Umbilical cord (tissue), 2 donors: ENCODE data around the gene RALGPS1. TPM values are rescaled to one million over a fixed set of nuclear protein-coding genes. Genes with fewer than 3 reads are reported as not detected.
A peak's percentile ranks its signal among the peaks of the same experiment; 100 is the strongest.

Source experiments
- DNase-seq: peaks from one replicate; pipeline ENCODE4 v3.0.0-alpha.2; 2015; ENCODE audit warnings: low spot score
- total RNA-seq: library from RNA; depleted of rRNA; stranded (reverse); fragments of >200 nt; gene quantifications from one replicate; pipeline ENCODE4 v1.2.3, GENCODE V29; 2014; ENCODE audit warnings: low replicate concordance; ENCODE audit not compliant: insufficient read depth

Gene RALGPS1, protein sequence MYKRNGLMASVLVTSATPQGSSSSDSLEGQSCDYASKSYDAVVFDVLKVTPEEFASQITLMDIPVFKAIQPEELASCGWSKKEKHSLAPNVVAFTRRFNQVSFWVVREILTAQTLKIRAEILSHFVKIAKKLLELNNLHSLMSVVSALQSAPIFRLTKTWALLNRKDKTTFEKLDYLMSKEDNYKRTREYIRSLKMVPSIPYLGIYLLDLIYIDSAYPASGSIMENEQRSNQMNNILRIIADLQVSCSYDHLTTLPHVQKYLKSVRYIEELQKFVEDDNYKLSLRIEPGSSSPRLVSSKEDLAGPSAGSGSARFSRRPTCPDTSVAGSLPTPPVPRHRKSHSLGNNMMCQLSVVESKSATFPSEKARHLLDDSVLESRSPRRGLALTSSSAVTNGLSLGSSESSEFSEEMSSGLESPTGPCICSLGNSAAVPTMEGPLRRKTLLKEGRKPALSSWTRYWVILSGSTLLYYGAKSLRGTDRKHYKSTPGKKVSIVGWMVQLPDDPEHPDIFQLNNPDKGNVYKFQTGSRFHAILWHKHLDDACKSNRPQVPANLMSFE
- total RNA-seq: 2.9 TPM

DNA sequence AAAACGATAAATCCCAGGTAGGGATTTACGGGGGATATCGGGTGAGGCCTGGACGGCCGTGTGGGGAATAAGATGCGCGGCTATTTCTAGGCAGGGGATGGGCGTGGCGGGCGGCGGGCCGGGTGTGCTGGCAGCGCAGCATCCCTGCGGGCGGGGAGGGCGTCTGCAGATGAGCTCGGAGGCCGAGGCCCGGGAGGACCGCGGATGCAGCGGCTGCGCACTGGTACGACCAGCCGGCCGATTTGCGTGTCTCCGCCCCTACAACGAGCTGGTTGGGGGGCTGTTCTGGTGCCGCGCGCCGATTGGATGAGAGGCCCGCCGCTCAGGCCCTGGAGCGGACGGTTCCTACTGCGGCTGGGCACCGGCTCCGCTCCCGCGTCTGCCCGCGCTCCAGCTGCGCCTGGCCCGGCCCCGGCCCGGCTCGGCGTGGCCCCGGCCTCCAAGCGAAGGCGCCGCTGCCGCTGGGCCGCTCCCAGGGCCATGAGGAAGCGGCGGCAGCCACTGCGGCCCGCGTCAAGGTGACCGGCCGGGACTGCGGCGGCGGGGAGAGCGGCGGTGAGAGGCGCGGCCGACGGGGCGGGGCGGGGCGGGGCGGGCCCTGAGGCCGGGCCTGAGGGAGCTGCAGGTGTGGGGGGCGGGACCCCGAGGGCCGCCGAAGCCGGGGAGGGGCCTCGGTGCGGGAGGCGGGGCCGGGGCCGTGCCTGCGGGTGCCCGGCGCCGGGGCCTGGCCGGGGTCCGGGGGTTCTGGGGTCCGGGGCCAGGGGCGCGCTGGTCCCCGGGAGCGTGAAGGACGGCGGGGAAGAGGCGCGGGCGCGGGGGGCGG lies at the start of gene RALGPS1:
TSS of gene RALGPS1 (plus strand) at position 325 of the 823 bp plus-strand sequence. CDS start 47,508 bp downstream, outside the sequence.
- peak; percentile 98 for DNase-seq

DNA sequence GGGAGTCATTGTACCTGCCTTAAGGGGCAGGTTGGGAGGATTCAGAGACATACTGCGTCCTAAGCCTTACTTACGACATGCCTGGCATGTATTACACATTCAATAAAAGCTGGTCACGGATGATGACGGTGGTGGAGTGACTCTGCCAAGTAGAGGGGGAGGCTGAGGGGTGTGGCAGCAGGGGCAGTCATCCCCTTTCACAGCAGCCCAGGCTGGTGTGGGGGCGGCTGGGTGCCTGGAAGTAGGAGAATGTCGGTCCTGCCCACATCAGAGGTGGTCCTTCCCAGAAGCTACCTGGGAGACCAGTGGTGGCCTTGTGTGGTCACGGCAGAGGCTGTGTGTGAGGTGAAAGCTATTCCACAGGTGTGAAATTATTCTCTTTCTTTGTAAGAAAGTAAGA lies 45.2 kb upstream of the RALGPS1 start:
- no peak for DNase-seq

DNA sequence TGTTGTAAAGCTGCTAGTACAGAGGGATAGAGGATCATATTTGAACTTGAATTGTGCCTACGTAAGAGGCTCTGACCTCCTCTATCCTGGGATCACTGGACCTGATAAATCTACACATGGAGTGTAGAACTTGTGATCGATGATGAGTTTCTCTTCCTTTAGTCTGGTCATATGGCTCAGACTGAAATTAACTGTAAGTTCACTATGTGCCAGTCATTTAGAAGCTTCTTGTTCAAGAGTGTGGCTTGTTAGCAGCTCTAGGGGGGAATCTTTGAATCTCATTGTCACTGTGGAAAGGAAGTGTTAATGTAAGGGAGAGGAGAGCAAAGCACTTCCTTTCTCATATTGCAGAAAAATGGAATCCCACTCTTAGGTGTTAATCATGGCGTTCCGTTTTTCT lies 42.1 kb upstream of the RALGPS1 start:
- DNase-seq: no peak

DNA sequence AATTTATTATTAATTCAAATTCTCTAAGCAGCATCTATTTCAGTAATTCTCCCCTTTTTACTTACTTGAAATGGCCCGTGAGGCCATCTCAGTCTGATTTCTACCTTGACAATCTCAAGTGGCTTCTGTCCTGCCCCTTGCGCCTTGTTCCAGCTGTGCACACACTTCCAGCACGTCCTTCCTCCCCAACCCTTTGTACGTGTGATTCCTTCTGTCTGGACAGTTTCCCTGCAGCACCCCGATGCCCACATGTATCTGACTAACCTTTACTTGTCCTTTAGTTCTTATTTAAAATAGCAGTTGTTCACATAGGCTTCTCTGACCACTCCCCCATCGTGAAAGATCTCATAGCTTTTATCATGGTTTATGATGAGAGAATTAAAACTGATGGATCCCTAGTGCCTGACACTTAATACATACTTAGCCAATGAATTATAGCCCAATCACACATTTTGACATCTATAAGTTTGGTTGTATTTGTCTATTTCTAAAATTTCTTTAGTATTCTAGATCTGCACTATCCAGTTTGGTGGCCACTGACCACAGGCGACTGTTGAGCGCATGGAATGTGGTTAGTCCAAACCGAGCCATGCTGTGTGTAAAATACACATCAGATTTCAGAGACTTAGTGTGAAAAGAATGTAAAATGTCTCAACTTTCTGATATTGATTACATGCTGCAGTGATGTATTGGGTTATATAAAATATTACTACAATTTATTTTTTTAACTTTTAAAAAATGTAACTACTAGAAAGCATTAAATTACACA lies 39.9 kb upstream of the RALGPS1 start:
- DNase-seq: no peak

DNA sequence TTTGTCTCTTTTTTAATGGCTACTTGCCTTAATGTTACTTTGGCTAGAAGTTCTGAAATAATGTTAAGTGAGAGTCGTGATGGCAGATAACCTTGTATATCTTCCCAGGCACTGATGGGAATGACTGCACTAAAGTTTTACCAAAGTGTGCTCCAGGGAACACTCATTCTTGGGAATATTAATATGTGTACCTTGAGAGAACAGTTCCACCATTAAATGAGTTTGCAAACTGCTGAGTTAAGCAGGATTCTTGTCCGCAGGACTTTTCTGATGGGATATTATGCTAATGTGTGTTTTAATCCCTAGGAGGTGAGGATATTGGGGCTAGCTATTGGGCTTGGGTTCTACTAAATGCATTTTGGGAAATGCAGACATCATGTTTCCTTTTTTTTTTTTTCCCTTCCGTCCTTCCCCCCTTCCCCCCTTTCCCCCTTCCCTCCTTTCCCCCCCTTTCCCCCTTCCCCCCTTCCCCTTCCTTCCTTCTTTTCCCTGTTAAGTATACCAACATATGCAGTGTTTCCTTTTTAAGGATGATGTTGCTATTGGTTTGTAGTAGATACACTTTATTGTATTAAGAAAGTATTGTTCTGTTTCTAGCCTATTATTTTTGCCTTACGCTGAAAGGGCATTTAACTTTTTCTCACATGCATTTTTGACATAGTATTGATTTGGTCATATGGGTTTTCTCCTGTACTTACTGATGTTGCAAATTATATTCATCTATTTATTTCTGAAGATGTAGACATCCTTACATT lies 38.6 kb upstream of the RALGPS1 start:
- DNase-seq: no peak

DNA sequence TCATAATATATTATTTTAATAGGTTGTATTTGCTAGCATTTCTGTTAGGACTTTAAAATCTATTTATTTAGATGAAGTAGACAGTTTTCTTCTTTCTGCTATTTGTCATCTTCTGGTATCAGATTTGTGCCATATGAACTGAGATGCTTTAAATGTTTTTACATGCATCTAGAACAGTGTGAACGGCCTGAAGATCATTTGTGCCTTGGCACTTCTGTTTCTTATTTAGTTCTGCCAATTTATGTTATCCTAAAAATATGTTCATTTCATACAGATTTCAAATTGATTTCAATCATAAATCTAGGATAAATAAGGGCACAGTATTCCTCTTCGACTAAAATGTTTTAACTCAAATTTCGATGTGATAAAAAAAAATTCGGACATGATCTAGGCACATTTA lies 38.1 kb upstream of the RALGPS1 start:
- DNase-seq: no peak

DNA sequence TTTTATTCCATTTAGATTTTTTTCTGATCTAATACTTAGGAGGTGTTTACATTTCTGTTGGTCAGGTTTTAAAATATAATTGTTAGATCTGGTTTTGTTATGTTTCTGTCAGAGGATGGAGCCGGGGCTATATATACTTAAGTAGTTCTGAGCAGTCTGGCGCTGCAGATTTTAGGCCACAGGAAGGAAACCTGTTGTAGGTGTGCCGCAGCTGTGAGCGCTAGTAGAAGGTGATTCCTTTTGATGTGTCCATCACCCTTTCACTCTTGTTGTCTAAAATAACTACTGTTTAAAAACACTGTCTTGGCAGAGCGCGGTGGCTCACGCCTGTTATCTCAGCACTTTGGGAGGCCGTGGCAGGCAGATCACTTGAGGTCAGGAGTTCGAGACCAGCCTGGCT lies 37.2 kb upstream of the RALGPS1 start:
- DNase-seq: no peak

DNA sequence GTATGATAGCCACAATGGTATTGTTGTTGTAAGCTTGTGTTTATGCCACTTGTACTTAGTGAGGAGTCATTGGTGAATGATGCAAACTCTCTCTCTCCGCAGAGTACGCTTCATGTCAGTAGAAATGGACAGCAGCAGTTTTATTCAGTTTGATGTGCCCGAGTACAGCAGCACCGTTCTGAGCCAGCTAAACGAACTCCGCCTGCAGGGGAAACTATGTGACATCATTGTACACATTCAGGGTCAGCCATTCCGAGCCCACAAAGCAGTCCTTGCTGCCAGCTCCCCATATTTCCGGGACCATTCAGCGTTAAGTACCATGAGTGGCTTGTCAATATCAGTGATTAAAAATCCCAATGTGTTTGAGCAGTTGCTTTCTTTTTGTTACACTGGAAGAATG lies 35.3 kb upstream of the RALGPS1 start:
- no peak for DNase-seq

DNA sequence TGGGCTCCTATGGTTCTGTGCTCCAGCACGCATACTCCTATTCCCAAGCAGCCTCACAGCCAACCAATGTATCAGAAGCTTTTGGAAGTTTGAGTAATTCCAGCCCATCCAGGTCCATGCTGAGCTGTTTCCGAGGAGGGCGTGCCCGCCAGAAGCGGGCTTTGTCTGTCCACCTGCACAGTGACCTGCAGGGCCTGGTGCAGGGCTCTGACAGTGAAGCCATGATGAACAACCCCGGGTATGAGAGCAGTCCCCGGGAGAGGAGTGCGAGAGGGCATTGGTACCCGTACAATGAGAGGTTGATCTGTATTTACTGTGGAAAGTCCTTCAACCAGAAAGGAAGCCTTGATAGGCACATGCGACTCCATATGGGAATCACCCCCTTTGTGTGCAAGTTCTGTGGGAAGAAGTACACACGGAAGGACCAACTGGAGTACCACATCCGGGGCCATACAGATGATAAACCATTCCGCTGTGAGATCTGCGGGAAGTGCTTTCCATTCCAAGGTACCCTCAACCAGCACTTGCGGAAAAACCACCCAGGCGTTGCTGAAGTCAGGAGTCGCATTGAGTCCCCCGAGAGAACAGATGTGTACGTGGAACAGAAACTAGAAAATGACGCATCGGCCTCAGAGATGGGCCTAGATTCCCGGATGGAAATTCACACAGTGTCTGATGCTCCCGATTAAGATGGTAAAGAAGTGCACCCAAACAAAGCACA lies 34.2 kb upstream of the RALGPS1 start:
- DNase-seq: no peak

DNA sequence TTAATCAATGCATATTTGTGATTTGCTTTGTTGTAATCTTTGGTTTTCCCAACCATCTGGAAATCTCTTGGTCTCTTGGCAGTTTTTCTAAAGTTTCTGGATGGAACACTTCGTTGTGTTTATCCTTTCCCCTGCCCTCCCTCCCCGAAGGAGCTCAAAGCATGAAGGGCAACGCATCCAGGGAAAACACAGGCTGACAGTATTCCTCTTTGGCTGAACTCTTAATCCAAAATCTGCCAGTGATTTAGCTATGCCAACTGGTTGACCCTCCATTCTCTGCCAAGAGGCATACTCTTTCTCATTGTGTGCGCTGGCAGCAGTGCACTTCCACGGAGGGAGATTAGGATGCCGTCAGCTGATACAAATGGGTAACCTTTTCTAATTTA lies 33.6 kb upstream of the RALGPS1 start:
- no peak for DNase-seq

DNA sequence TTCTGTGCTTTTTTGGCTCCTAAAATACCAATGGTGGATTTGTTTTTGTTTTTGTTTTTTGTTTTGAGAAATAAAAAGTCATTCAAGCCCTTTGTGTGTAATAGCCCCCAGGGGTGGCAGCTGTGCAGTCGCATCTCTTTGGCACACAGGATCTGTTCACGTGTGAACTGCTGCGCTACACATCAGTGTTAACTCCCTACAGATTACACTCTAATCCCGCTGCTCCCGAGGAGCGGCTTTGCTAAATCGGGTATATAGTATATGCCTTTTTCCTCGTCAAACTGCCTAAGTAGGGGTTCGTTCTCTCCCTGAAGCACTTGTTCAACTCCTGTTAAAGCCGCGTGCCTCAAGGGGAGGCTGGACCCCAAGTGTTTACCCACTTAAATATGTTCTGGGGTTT lies 31.8 kb upstream of the RALGPS1 start:
- no peak for DNase-seq

DNA sequence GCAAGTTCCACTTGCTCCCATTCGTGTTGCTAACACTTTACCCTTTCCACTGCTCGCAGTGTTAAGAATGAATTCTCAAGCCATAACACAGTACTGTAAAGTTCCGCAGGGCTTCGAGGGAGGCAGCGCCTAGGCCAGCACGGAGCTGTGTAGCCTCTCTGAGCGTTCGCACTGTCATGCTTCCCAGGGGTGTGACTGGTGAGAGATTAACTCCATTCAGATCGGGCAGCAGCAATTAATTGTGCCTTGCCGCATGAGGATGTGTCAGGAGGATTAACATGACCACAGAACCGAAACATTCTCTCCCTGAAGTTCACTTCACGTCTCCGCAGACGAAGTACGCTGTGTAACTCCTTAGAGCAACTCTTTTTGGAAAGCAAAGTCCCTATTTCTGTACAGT lies 30.9 kb upstream of the RALGPS1 start:
- no peak for DNase-seq

DNA sequence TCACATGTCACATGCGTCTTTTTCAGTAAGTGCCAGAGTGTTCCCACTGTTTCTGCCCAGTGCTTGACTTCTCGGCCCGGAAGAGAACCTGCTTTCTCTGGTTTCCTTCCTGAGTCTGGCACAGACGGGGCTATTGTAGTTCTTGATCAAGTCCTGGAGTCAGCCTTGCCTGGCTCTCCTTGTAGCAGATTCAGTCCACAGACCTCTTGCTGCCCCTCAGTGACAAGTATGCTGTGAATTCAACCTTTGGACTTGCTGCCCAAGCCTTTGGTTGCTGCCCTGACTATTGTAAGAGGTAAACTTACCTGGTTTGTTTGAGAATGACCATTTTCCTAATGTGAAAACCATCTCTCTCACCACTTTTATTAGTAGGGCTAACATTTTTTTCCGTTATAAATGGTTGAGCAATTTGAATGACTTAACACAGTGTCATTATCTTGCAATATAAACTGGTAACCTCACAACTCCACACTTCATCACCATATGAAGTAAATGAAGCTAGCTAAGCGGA lies 29.4 kb upstream of the RALGPS1 start:
- no peak for DNase-seq

DNA sequence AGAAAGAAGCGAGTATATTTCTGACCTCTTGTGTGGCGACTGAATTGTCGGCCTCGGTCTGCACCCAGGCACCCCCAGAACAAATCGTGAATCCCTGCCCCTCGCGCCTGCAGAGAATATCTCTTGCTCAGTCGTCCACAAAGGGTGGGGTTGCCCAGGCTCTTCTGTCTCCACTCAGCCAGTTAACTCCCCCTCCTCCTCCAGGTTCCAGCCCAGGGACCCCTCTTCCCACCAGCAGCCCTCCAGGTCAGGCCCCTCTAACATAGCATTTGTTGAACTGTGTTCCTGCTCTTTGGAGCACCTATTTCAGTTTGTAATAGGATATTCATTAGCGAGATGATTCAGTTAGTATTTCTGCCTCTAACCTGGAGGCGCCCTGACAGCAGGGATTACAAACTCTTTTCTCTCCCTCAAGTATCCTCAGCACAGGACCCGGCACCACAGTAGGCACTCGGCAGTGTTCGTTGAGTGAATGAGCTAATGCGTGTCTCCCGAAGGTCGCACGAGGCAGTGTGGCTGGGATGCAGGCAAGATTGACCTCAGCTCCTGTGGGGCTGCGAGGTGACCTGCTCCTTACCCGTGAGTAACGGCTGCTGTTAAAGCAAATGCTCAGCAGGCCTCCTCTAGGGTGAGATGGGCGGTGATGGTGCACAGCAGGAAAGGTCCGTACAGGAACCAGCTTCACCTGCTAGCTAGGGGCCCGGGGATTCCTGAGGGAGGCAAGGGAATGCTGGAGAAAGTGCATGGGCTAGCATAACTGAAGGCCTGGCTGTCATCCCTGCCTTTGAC lies 28.4 kb upstream of the RALGPS1 start:
- DNase-seq: no peak

DNA sequence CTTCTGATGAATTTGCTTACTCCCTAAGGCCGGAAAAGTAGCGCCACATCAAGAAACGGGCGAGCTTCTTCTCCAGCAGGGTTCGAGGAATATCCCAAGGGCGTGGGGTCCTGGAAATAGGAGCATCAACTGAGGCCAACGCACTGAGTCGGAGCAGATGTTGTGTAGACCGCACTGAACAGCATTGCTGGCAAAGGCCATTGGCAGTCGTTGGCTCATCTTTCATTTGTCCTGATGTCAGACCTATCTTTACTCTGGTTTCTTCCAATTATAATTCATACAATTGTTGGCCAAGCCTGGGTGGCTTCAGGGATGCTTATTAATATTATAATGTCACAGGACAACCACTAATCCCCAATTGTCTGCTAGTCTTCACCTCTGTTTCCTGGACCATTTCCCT lies 27.7 kb upstream of the RALGPS1 start:
- no peak for DNase-seq

DNA sequence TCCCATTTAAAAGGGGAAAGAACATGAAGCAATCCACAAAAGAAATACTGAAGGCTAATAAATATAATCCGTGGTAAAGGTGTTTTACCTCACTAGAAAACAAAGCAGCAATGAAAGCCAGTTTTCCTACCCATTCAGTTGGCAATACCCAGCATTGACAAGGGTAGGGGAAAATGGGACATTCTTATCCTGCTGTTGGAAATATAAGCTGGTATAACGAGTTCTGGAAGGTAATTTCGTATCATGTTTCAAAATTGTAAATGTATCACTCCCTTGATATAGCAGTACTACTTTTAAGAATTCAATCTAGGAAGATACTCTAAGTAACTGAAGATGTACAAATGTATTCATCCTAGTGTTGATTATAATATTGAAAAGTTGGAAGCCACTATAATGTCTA lies 22.9 kb upstream of the RALGPS1 start:
- DNase-seq: no peak

DNA sequence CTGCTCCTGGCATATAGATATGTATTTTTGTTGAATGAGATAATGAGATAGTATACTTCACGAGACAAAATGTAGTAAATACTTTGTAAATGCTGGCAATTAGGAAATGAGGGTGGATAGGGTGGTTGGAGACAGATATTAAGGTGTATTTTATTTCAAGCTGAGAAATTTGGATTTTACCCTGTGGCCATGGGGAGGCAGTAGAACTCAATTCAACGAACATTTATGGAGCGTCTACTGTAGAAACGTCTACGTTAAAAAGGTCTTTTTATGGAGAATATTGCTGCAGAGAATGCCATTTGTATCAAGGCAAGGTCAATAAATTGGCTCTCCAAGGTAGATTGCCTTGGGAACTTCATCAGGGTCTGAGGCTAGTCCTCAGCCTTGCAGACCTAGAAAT lies 21.5 kb upstream of the RALGPS1 start:
- no peak for DNase-seq

DNA sequence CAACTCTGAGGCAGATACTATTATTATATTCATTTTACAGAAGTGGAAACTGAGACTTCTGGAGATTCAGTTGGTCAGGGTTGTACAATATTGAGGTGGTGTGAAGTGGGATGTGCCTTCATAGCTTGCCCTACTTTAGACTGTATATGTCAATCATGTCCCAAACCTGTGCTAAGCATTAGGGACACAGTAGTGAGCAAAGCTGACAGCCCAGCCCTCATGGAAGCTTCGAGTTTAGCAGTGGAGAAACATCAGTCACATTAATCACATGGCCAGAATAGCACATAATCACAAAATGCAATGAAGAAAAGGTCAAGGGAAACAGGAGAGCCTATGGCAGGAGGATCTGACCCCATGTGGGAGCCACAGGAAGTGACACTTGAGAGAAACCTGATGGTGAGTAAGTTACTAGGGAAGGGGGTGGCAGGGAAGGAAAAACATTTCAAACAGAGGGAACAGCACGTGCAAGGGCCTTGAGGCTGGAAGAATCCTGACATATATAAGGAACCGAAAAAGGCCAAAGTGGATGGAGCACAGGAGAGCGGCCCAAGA lies 20.5 kb upstream of the RALGPS1 start:
- DNase-seq: no peak

DNA sequence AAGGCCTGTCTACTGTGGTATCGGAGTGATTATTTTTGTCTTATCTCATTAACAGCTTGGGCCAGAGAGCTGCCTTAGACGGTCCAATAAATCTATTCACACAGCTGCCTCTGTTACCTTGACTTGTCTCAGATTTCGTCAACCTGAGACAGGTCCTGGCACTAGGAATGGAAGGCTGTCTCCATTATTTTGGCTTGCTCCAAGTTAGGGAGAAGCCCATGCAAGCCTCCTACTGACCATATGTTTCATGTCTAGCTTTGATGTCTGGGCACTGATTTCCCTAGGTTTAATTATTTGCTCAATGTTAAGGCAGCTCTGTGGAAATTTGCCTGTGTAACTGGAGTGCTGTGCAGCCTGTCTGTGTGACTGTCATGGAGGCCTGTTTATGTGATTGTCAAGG lies 12.4 kb upstream of the RALGPS1 start:
- no peak for DNase-seq
